ENCODE results near the gene MEF2A.

The MEF2A gene

GRCh38 chr15:99605490-99605931 is 39.7 kb downstream of the MEF2A start:
- H3K9me3 ChIP-seq (ENCODE audit: insufficient read depth, low read length, severe bottlenecking), result no peaks in the 10 kb centered on the region

GRCh38 chr15:99605990-99606389 is 40.2 kb downstream of the MEF2A start:
- Histone ChIP-seq H3K36me3 (ENCODE audit: insufficient read depth, low read length) (peaks cover 9% of the 10 kb centered on the region; the same call in 1 of the 2 replicates), H3K9ac (ENCODE audit: low read depth, low read length) (no peak overlapping the region), H3K4me1 (ENCODE audit: insufficient read depth, low read length) (peaks cover 12% of the 10 kb centered on the region), H3K9me3 (ENCODE audit: insufficient read depth, low read length, severe bottlenecking) (no peaks in the 10 kb centered on the region), H3K4me2 (ENCODE audit: insufficient read depth, low read length) (no peak overlapping the region), H3K79me2 (ENCODE audit: insufficient read depth, low read length) (peaks cover 98% of the 10 kb centered on the region), H3K27ac (ENCODE audit: low read length) (no peak overlapping the region), H3K27me3 (ENCODE audit: insufficient read depth, low read length, poor library complexity) (no peaks in the 10 kb centered on the region), H3K4me3 (ENCODE audit: low read depth in 1 of 2, low read length in 2 of 2) (no peak overlapping the region), H4K20me1 (ENCODE audit: insufficient read depth, low read length) (peaks cover 21% of the 10 kb centered on the region), H2AFZ (ENCODE audit: low read depth, low read length) (no peak overlapping the region)
- ATAC-seq (ENCODE audit: insufficient read depth, low read depth), result no peak
- TF ChIP-seq, protein P1, sequence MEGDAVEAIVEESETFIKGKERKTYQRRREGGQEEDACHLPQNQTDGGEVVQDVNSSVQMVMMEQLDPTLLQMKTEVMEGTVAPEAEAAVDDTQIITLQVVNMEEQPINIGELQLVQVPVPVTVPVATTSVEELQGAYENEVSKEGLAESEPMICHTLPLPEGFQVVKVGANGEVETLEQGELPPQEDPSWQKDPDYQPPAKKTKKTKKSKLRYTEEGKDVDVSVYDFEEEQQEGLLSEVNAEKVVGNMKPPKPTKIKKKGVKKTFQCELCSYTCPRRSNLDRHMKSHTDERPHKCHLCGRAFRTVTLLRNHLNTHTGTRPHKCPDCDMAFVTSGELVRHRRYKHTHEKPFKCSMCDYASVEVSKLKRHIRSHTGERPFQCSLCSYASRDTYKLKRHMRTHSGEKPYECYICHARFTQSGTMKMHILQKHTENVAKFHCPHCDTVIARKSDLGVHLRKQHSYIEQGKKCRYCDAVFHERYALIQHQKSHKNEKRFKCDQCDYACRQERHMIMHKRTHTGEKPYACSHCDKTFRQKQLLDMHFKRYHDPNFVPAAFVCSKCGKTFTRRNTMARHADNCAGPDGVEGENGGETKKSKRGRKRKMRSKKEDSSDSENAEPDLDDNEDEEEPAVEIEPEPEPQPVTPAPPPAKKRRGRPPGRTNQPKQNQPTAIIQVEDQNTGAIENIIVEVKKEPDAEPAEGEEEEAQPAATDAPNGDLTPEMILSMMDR (IDR thresholded peaks at IDR 0.05; ENCODE audit: borderline replicate concordance, extremely low read depth, low read length, poor library complexity, severe bottlenecking), result no peak
- no peak for TF ChIP-seq EZH2 (IDR thresholded peaks at IDR 0.05; ENCODE audit: borderline replicate concordance, low read depth, low read length, severe bottlenecking)
- no peak for DNase-seq

More at GRCh38 chr15:99605490-99605931, 39.7 kb downstream of the MEF2A start:
- Histone ChIP-seq H3K36me3 (ENCODE audit: insufficient read depth, low read length) (peaks cover 10% of the 10 kb centered on the region), H3K9ac (ENCODE audit: low read depth, low read length) (no peak overlapping the region), H4K20me1 (ENCODE audit: insufficient read depth, low read length) (peaks cover 21% of the 10 kb centered on the region), H3K27me3 (ENCODE audit: insufficient read depth, low read length, poor library complexity) (no peaks in the 10 kb centered on the region), H2AFZ (ENCODE audit: low read depth, low read length) (no peak overlapping the region), H3K4me1 (ENCODE audit: insufficient read depth, low read length) (peaks cover 12% of the 10 kb centered on the region), H3K4me2 (ENCODE audit: insufficient read depth, low read length) (no peak overlapping the region), H3K27ac (ENCODE audit: low read length) (no peak overlapping the region), H3K4me3 (ENCODE audit: low read depth in 1 of 2, low read length in 2 of 2) (no peak overlapping the region), H3K79me2 (ENCODE audit: insufficient read depth, low read length) (peaks cover 98% of the 10 kb centered on the region)
- DNase-seq (no peak), ATAC-seq (ENCODE audit: insufficient read depth, low read depth) (no peak)
- no peak for TF ChIP-seq EZH2 (IDR thresholded peaks at IDR 0.05; ENCODE audit: borderline replicate concordance, low read depth, low read length, severe bottlenecking)
- TF ChIP-seq, protein P1 (IDR thresholded peaks at IDR 0.05; ENCODE audit: borderline replicate concordance, extremely low read depth, low read length, poor library complexity, severe bottlenecking), result no peak

GRCh38 chr15:99606646-99607045 is 40.9 kb downstream of the MEF2A start:
- no peak overlapping the region for H3K9ac ChIP-seq (ENCODE audit: low read depth, low read length)
- no peaks in the 10 kb centered on the region for H3K9me3 ChIP-seq (ENCODE audit: insufficient read depth, low read length, severe bottlenecking)
- no peak for ATAC-seq (ENCODE audit: insufficient read depth, low read depth)
- H3K79me2 ChIP-seq (ENCODE audit: insufficient read depth, low read length), result peaks cover 98% of the 10 kb centered on the region
- peaks cover 9% of the 10 kb centered on the region; the same call in 1 of the 2 replicates for H3K36me3 ChIP-seq (ENCODE audit: insufficient read depth, low read length)
- H3K4me2 ChIP-seq (ENCODE audit: insufficient read depth, low read length), result no peak overlapping the region
- peaks cover 8% of the 10 kb centered on the region for H3K4me1 ChIP-seq (ENCODE audit: insufficient read depth, low read length)
- H3K4me3 ChIP-seq (ENCODE audit: low read depth in 1 of 2, low read length in 2 of 2), result no peak overlapping the region
- no peak overlapping the region for H2AFZ ChIP-seq (ENCODE audit: low read depth, low read length)
- H3K27ac ChIP-seq (ENCODE audit: low read length), result no peak overlapping the region
- H4K20me1 ChIP-seq (ENCODE audit: insufficient read depth, low read length), result peaks cover 25% of the 10 kb centered on the region
- no peak for DNase-seq
- no peak for TF ChIP-seq EZH2 (IDR thresholded peaks at IDR 0.05; ENCODE audit: borderline replicate concordance, low read depth, low read length, severe bottlenecking)
- TF ChIP-seq, protein P1 (IDR thresholded peaks at IDR 0.05; ENCODE audit: borderline replicate concordance, extremely low read depth, low read length, poor library complexity, severe bottlenecking), result no peak
- no peaks in the 10 kb centered on the region for H3K27me3 ChIP-seq (ENCODE audit: insufficient read depth, low read length, poor library complexity)
